Kidney epithelial cell (primary cell): Measurements from ENCODE around the gene TC2N. TPM values are rescaled to one million over a fixed set of nuclear protein-coding genes. Genes with fewer than 3 reads are reported as not detected.

ENCODE experiments used
- DNase-seq: peaks from one replicate; pipeline ENCODE4 v3.0.0-alpha.2; 2010; ENCODE audit warnings: low read depth
- H3K27me3 ChIP-seq: 2 replicates; pipeline ENCODE4 v1.6.0; 2011; ENCODE audit warnings: low read length; ENCODE audit not compliant: control insufficient read depth, insufficient read depth
- H3K36me3 ChIP-seq: 2 replicates; pipeline ENCODE4 v1.5.1; 2011; ENCODE audit warnings: low read length; ENCODE audit not compliant: control insufficient read depth, insufficient read depth
- H3K4me3 ChIP-seq: 2 replicates; pipeline ENCODE4 v1.5.1; 2011; ENCODE audit warnings: low read depth, mild to moderate bottlenecking, control low read depth, low read length
- total RNA-seq: library from RNA; depleted of rRNA; stranded (reverse); fragments of >200 nt; gene quantifications from 2 replicates; pipeline ENCODE4 v1.2.3, GENCODE V29; 2015
- TF ChIP-seq, protein P1 (sequence below): IDR thresholded peaks from 2 replicates; pipeline ENCODE4 v1.5.1; 2011; ENCODE audit warnings: mild to moderate bottlenecking, moderate library complexity, low read length, control low read depth, inconsistent platforms; ENCODE audit not compliant: insufficient read depth, poor library complexity, severe bottlenecking

Gene TC2N
- 8.5 and 9.6 TPM in 2 replicates for total RNA-seq

DNA sequence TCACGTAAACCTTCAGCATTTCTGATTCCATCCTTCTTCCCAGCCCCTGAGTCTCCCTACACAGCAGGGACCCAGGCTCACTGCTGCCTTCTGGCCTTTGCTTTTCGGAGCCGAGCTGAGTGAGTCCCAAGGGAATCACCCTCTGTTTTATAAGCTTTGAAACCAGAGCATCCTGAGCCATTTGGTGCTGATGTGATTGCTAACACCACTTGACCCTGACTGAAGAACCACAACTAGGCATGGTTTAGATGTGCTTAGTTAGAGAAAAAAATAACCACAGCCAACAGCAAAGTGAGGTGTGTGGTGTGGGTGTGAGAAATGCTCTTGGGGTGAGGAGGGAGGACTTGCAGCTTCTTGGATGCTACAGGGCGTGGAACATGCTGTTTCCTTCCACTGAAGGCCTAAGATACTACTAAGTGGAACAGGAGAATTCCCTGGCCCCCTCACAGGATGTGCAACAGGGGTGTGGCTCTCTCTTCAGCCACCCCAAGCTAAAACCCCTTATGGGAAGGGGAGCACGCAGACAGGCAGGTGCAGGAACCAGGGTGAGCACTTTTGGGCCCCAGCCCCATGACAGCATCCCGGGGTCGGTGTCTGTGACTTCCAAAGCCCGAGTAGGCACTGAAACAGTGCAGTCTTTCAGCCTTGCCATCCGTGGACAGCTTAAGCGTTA lies at the start of gene TC2N:
Gene TC2N (minus strand): TSS at position 221 of the 673 bp plus-strand sequence. CDS start 53,767 bp downstream, outside the sequence.
- DNase-seq: no peak
- Histone ChIP-seq H3K27me3 (no peaks in the 10 kb centered on the region), H3K4me3 (no peak within 1 kb of the TSS), H3K36me3 (no peaks in the 10 kb centered on the region)
- TF ChIP-seq, protein P1, sequence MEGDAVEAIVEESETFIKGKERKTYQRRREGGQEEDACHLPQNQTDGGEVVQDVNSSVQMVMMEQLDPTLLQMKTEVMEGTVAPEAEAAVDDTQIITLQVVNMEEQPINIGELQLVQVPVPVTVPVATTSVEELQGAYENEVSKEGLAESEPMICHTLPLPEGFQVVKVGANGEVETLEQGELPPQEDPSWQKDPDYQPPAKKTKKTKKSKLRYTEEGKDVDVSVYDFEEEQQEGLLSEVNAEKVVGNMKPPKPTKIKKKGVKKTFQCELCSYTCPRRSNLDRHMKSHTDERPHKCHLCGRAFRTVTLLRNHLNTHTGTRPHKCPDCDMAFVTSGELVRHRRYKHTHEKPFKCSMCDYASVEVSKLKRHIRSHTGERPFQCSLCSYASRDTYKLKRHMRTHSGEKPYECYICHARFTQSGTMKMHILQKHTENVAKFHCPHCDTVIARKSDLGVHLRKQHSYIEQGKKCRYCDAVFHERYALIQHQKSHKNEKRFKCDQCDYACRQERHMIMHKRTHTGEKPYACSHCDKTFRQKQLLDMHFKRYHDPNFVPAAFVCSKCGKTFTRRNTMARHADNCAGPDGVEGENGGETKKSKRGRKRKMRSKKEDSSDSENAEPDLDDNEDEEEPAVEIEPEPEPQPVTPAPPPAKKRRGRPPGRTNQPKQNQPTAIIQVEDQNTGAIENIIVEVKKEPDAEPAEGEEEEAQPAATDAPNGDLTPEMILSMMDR: no peak

DNA sequence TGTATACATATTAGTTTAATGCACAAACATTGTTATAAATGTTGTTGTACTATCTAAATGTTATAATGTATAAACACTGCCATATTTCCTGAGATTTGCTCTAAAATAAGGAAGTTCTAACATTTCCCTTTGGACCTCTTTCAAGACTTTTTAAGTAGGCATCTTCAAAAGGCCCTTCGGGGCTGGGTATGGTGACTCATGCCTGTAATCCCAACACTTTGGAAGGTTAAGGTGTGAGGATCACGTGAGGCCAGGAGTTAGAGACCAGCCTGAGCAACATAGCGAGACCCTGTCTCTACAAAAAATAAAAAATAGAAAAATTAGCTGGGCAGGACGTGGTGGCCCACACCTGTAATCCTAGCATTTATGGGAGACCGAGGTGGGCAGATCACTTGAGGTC lies 44.7 kb upstream of the TC2N start:
- no peak overlapping the region for H3K4me3 ChIP-seq
- TF ChIP-seq, protein P1: no peak
- no peaks in the 10 kb centered on the region for H3K27me3 ChIP-seq
- no peak for DNase-seq
- H3K36me3 ChIP-seq: no peaks in the 10 kb centered on the region

DNA sequence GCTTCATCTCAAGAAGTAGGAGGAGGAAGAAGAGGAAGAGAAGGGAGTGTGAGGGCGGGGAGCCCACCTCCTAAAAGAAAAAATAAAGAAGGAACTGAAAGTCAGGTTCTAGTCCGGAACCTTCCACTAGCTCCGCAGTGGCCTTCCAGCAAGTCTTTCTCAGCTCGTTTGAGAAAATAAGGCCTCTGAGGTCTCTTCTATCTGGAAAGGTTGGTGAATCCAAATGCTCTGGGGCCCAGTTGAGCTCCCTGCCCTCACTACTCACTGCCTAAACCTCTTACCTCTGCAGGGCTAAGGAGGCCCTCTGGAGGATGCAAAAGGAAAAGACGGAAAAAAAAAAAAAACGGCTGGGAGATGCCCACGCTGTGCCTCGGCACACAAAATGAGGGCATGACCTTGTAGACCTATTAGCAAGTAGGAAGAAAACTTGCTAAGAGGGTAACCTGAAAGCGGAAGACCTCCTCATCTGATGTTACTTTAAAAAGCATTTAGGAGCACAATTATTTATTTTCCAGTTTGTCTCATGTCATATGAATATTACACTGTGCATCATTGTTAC lies 44.2 kb upstream of the TC2N start:
- Histone ChIP-seq H3K27me3 (no peaks in the 10 kb centered on the region), H3K4me3 (no peak overlapping the region), H3K36me3 (no peaks in the 10 kb centered on the region)
- DNase-seq: no peak
- TF ChIP-seq, protein P1: peak; percentile 64

DNA sequence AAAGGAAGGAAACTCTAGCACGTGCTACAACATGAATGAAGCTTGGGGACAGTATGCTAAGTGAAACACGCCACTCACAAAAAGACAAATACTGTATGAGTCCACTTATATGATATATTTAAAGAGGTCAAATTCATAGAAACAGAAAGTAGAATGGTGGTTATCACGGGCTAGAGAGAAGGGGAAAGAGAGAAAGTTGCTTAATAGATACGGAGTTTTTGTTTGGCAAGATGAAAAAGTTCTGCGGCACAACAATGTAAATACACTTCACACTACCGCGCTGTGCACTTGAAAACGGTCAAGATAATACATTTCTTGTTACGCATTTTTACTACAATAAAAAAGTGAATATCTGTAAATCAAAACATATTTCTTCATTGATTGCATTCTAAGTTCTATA lies 42.9 kb upstream of the TC2N start:
- no peak for DNase-seq
- Histone ChIP-seq H3K4me3 (no peak overlapping the region), H3K27me3 (no peaks in the 10 kb centered on the region), H3K36me3 (no peaks in the 10 kb centered on the region)
- TF ChIP-seq, protein P1: no peak

DNA sequence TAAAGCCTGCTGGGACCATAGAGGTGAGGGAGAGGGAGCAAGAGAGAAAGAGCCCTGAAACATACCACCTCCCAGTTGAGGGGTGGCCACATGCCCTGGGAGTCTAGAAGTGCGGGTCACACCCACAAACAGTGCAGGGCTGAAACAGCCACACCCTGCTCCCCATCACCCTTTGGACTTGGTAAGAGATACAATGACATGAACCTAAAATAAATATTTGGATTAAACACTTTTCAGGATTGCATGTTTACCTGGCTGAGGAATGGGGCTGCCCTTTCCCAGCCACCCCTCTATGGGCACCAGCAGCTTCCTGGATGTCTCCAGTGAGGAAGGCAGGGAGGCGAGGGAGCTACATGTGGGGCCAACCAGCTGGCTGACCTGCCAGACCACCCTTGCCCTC lies 39.0 kb upstream of the TC2N start:
- Histone ChIP-seq H3K27me3 (no peaks in the 10 kb centered on the region), H3K4me3 (no peak overlapping the region), H3K36me3 (no peaks in the 10 kb centered on the region)
- TF ChIP-seq, protein P1: no peak
- DNase-seq: no peak
